ENCODE results near the gene RARG.

RARG gene

GRCh38 chr12:53217051-53217930 lies 14.7 kb downstream of the RARG start (continued):
- TF ChIP-seq ZNF311 (tag by site-specific recombination; IDR thresholded peaks at IDR 0.05; ENCODE audit: borderline replicate concordance) (no peak), ZNF433 (tag by site-specific recombination; IDR thresholded peaks at IDR 0.05; ENCODE audit: low read depth) (0 out of 2 replicates have a peak, but pooled peaks have one; percentile 5), ZNF707 (tag by site-specific recombination; IDR thresholded peaks at IDR 0.05) (no peak), ZXDB (tag by site-specific recombination; IDR thresholded peaks at IDR 0.05) (no peak), ZNF114 (tag by site-specific recombination; IDR thresholded peaks at IDR 0.05) (no peak)

GRCh38 chr12:53215497-53215896 lies 16.5 kb downstream of the RARG start:
- H3K27ac ChIP-seq (ENCODE audit: extremely low read depth, low read depth, low read length): no peak overlapping the region
- ChIA-PET POLR2A (interaction anchor here (1.0 to 1.2 kb wide), 2 partner anchors 51 to 77 kb away, joined by 3 read pairs; no protein-coding TSS in a partner anchor), CTCF (interaction anchor here (0.8 to 11.6 kb wide), 7 partner anchors 9 to 205 kb away, joined by 3 to 144 read pairs (median 53); partner anchors contain the start of genes AAAS, ESPL1 and PFDN5)
- no peaks in the 10 kb centered on the region for H3K9me3 ChIP-seq (ENCODE audit: control insufficient read depth, insufficient read depth, low read depth, low read length)
- TF ChIP-seq ZIC2 (tag by site-specific recombination; IDR thresholded peaks at IDR 0.05) (no peak), KLF10 (tag by site-specific recombination; IDR thresholded peaks at IDR 0.05) (no peak), OSR2 (tag by site-specific recombination; IDR thresholded peaks at IDR 0.05) (no peak), ZNF48 (tag by site-specific recombination; IDR thresholded peaks at IDR 0.05) (no peak), ZNF311 (tag by site-specific recombination; IDR thresholded peaks at IDR 0.05; ENCODE audit: borderline replicate concordance) (no peak), ZNF76 (tag by site-specific recombination; IDR thresholded peaks at IDR 0.05; ENCODE audit: borderline replicate concordance, low read depth) (no peak), ZNF639 (tag by site-specific recombination; IDR thresholded peaks at IDR 0.05) (no peak), HOXC10 (CRISPR knock-in tag; IDR thresholded peaks at IDR 0.05) (no peak)
- peaks cover 0 to 39% of the 10 kb centered on the region in 2 experiments; a peak in 1 of 3 replicates for H3K36me3 ChIP-seq (ENCODE audit: control insufficient read depth in 2 of 2, insufficient read depth in 1 of 2, low read length in 2 of 2)
- no peaks in the 10 kb centered on the region for H3K4me1 ChIP-seq (ENCODE audit: control insufficient read depth, insufficient read depth, low read length)
- H3K4me3 ChIP-seq (ENCODE audit: low read depth, low read length): no peak overlapping the region

GRCh38 chr12:53214687-53215455 lies 17.1 kb downstream of the RARG start:
- Histone ChIP-seq H3K27ac (ENCODE audit: extremely low read depth, low read depth, low read length) (no peak overlapping the region), H3K36me3 (ENCODE audit: control insufficient read depth in 2 of 2, insufficient read depth in 1 of 2, low read length in 2 of 2) (peaks cover 0 to 39% of the 10 kb centered on the region in 2 experiments; a peak in 1 of 3 replicates), H3K9me3 (ENCODE audit: control insufficient read depth, insufficient read depth, low read depth, low read length) (no peaks in the 10 kb centered on the region), H3K4me1 (ENCODE audit: control insufficient read depth, insufficient read depth, low read length) (no peaks in the 10 kb centered on the region), H3K4me3 (ENCODE audit: low read depth, low read length) (no peak overlapping the region)
- POLR2A ChIA-PET: interaction anchor here (0.6 to 2.3 kb wide), 12 partner anchors 10 to 107 kb away, joined by 3 to 11 read pairs (median 4); partner anchors contain the start of genes AAAS and MYG1
- no peak for TF ChIP-seq SP7 (tag by site-specific recombination; IDR thresholded peaks at IDR 0.05)
- TF ChIP-seq ZFHX2 (tag by site-specific recombination; conservative IDR thresholded peaks at IDR 0.05): no peak
- no peak for TF ChIP-seq ELK4 (IDR thresholded peaks at IDR 0.05; ENCODE audit: borderline replicate concordance, low read depth, low read length)
- no peak for TF ChIP-seq ZNF560 (tag by site-specific recombination; IDR thresholded peaks at IDR 0.05; ENCODE audit: borderline replicate concordance)
- no peak for TF ChIP-seq PATZ1 (tag by site-specific recombination; IDR thresholded peaks at IDR 0.05)
- TF ChIP-seq ZNF133 (tag by site-specific recombination; IDR thresholded peaks at IDR 0.05): no peak
- CTCF ChIA-PET: interaction anchor here (0.6 to 11.6 kb wide), 21 partner anchors 8 to 531 kb away, joined by 3 to 144 read pairs (median 10); partner anchors contain the start of genes AAAS, ESPL1, MYG1 and PFDN5

Data from HEK293 (cell line).